ENCODE results near the gene FCHSD1.

FCHSD1 gene

GRCh38 chr5:141650851-141651727 is at the start of gene FCHSD1:
Gene FCHSD1, minus strand, starts transcription at chr5:141651418. Its CDS starts 50 bp downstream, at chr5:141651368.
- POLR2A ChIA-PET (ENCODE audit: low non-redundant PET), result interaction anchor here (0.8 to 1.0 kb wide), 2 partner anchors 10 to 14 kb away, joined by 3 to 7 read pairs; partner anchors contain the start of genes HDAC3 and RELL2

GRCh38 chr5:141697586-141697985 is 46.4 kb upstream of the FCHSD1 start:
- DNase-seq (ENCODE audit: low spot score), result no peak
- no peak overlapping the region for H3K27ac ChIP-seq
- POLR2A ChIA-PET (ENCODE audit: low non-redundant PET), result no interaction called here
- CTCF ChIA-PET, result interaction anchor here (0.6 to 9.7 kb wide), 4 partner anchors 128 to 263 kb away, joined by 4 to 157 read pairs (median 5); partner anchors contain the start of gene PCDH1
- TF ChIP-seq CTCF (conservative IDR thresholded peaks at IDR 0.05; ENCODE audit: low read depth), result no peak

More at GRCh38 chr5:141650851-141651727, at the start of gene FCHSD1:
- DNase-seq (ENCODE audit: low spot score), result peak; percentile 97
- CTCF ChIA-PET, result interaction anchor here (1.2 to 3.0 kb wide), 2 partner anchors 14 to 228 kb away, joined by 5 to 11 read pairs; no protein-coding TSS in a partner anchor
- H3K27ac ChIP-seq, result peak within 1 kb of the TSS; percentile 46
- TF ChIP-seq CTCF (conservative IDR thresholded peaks at IDR 0.05; ENCODE audit: low read depth), result no peak

GRCh38 chr5:141696431-141696830 is 45.2 kb upstream of the FCHSD1 start:
- DNase-seq (ENCODE audit: low spot score), result no peak
- ChIA-PET CTCF (interaction anchor here (0.8 to 9.7 kb wide), 5 partner anchors 183 to 264 kb away, joined by 3 to 157 read pairs (median 5); partner anchors contain the start of genes PCDH1 and PCDH12), POLR2A (ENCODE audit: low non-redundant PET) (interaction anchor here (0.6 kb wide), 1 partner anchor 25 kb away, joined by 5 read pairs; no protein-coding TSS in a partner anchor)
- 0 out of 2 replicates have a peak overlapping the region, but pooled peaks have one; percentile 60 for H3K27ac ChIP-seq
- no peak for TF ChIP-seq CTCF (conservative IDR thresholded peaks at IDR 0.05; ENCODE audit: low read depth)

GRCh38 chr5:141695627-141696215 is 44.5 kb upstream of the FCHSD1 start:
- CTCF ChIA-PET, result interaction anchor here (0.7 to 9.7 kb wide), 7 partner anchors 15 to 265 kb away, joined by 3 to 157 read pairs (median 3); partner anchors contain the start of genes PCDH1 and PCDH12

GRCh38 chr5:141694479-141694878 is 43.3 kb upstream of the FCHSD1 start:
- ChIA-PET POLR2A (ENCODE audit: low non-redundant PET) (interaction anchor here (0.8 to 1.1 kb wide), 2 partner anchors 220 to 275 kb away, joined by 3 to 4 read pairs; partner anchors contain the start of gene RNF14), CTCF (interaction anchor here (0.5 to 9.7 kb wide), 4 partner anchors 185 to 266 kb away, joined by 5 to 157 read pairs (median 54); partner anchors contain the start of genes PCDH1 and PCDH12)
- DNase-seq (ENCODE audit: low spot score), result no peak
- no peak overlapping the region for H3K27ac ChIP-seq
- TF ChIP-seq CTCF (conservative IDR thresholded peaks at IDR 0.05; ENCODE audit: low read depth), result no peak

More at GRCh38 chr5:141695627-141696215, 44.5 kb upstream of the FCHSD1 start:
- TF ChIP-seq CTCF (conservative IDR thresholded peaks at IDR 0.05; ENCODE audit: low read depth), result no peak
- H3K27ac ChIP-seq, result peak overlapping the region; percentile 60
- peak; percentile 74 for DNase-seq (ENCODE audit: low spot score)
- POLR2A ChIA-PET (ENCODE audit: low non-redundant PET), result interaction anchor here (0.7 kb wide), 1 partner anchor 228 kb away, joined by 4 read pairs; the partner anchor contains the start of gene DELE1

Measured in RWPE1 (cell line).